SJCRH30 (cell line): ENCODE results near the gene PAPOLA. TPM values are rescaled to one million over a fixed set of nuclear protein-coding genes. Genes with fewer than 3 reads are reported as not detected.
"Not testable (repeated sequence)": the region's sequence is repeated elsewhere in the genome, so short reads cannot be mapped to it uniquely, and the experiment has no call there.

ENCODE experiments used
- DNase-seq, 2 experiments: peaks; one replicate each; pipeline ENCODE4 v3.0.0-alpha.2; 2015 to 2020
- H3K27ac ChIP-seq: fragments of 250-450 bp; sonication (Bioruptor Pico); 2 replicates; pipeline ENCODE4 v1.5.1; 2020; ENCODE audit warnings: mild to moderate bottlenecking, moderate library complexity
- H3K27me3 ChIP-seq: fragments of 250-450 bp; sonication (Bioruptor Pico); 2 replicates; pipeline ENCODE4 v1.5.1; 2020; ENCODE audit warnings: mild to moderate bottlenecking, moderate library complexity
- H3K36me3 ChIP-seq: fragments of 250-450 bp; sonication (Bioruptor Pico); 2 replicates; pipeline ENCODE4 v1.5.1; 2020; ENCODE audit warnings: mild to moderate bottlenecking, moderate library complexity
- H3K4me1 ChIP-seq: fragments of 250-450 bp; sonication (Bioruptor Pico); 2 replicates; pipeline ENCODE4 v1.5.1; 2020; ENCODE audit warnings: mild to moderate bottlenecking, moderate library complexity
- H3K4me3 ChIP-seq: fragments of 250-450 bp; sonication (Bioruptor Pico); 2 replicates; pipeline ENCODE4 v1.5.1; 2020; ENCODE audit warnings: mild to moderate bottlenecking, moderate library complexity
- H3K9me3 ChIP-seq: fragments of 250-450 bp; sonication (Bioruptor Pico); replicated peaks from 2 replicates; pipeline ENCODE4 v1.5.1; 2020; ENCODE audit warnings: mild to moderate bottlenecking, moderate library complexity
- total RNA-seq: library from RNA; depleted of rRNA; stranded (reverse); fragments of >200 nt; shearing (Covaris generic); gene quantifications from 2 replicates; pipeline ENCODE4 v1.2.3, GENCODE V29; 2014

Gene PAPOLA
- total RNA-seq, 1 experiment from 2014 or later, result 177 TPM

GRCh38 chr14:96486705-96487104 lies 15.5 kb upstream of the PAPOLA start:
- H3K36me3 ChIP-seq, result no peaks in the 10 kb centered on the region

GRCh38 chr14:96489327-96489726 lies 12.9 kb upstream of the PAPOLA start:
- Histone ChIP-seq H3K36me3 (no peaks in the 10 kb centered on the region), H3K27me3 (no peaks in the 10 kb centered on the region), H3K27ac (no peak overlapping the region), H3K4me3 (no peak overlapping the region), H3K4me1 (no peaks in the 10 kb centered on the region), H3K9me3 (no peaks in the 10 kb centered on the region)
- no peak for DNase-seq

More at GRCh38 chr14:96486705-96487104, 15.5 kb upstream of the PAPOLA start:
- no peak for DNase-seq
- Histone ChIP-seq H3K27me3 (no peaks in the 10 kb centered on the region), H3K9me3 (no peaks in the 10 kb centered on the region), H3K27ac (no peak overlapping the region), H3K4me3 (no peak overlapping the region), H3K4me1 (no peaks in the 10 kb centered on the region)

- no peaks in the 10 kb centered on the region for H3K4me1 ChIP-seq
- H3K4me3 ChIP-seq, result no peak overlapping the region
- H3K27me3 ChIP-seq, result no peaks in the 10 kb centered on the region
- H3K27ac ChIP-seq, result no peak overlapping the region
- no peaks in the 10 kb centered on the region for H3K9me3 ChIP-seq
- DNase-seq, result no peak
- no peaks in the 10 kb centered on the region for H3K36me3 ChIP-seq
Measured at GRCh38 chr14:96493178-96493577, 9.0 kb upstream of the PAPOLA start.

DNA sequence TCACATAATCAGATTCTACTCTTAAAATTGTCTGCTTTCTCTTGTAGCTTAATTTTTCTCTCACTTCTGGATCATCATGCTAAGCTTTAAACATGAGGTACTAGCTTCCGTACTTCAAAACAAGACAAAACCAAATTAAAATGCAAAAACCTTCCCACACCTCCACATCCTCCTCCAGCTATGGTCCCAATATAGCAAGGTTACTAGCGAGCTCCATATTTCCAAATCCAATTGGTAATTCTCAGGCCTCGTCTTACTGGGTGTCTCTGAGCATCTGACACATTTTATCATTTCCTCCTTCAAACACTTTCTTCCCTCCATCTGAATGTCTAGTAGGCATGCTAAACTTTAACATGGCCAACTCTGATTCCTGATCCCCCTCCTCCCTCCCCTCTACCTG lies 7.9 kb upstream of the PAPOLA start:
- H3K27ac ChIP-seq, result no peak overlapping the region

DNA sequence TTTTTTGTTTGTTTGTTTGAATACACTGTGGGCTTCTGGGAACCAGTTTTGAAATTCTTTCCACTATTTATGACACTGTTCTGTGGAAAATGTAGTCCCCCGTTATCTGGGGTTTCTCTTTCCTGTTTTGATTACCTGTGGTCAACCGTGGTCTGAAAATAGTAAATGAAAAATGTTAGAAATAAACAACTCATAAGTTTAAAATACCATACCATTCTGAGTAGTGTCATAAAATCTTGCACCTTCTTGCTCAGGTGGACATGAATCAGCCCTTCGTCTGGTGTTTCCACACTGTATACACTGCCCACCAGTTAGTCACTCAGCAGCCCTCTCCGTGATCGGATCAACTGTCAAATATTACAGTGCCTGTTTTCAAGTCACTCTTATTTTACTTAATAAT lies 5.1 kb upstream of the PAPOLA start:
- Histone ChIP-seq H3K27ac (no peak overlapping the region), H3K27me3 (no peaks in the 10 kb centered on the region), H3K4me1 (0 out of 2 replicates have a peak, but pooled peaks cover 4% of the 10 kb centered on the region), H3K36me3 (no peaks in the 10 kb centered on the region), H3K4me3 (no peak overlapping the region), H3K9me3 (no peaks in the 10 kb centered on the region)
- DNase-seq, result no peak

More for the DNA sequence above, 7.9 kb upstream of the PAPOLA start:
- no peak for DNase-seq
- no peaks in the 10 kb centered on the region for H3K27me3 ChIP-seq
- no peak overlapping the region for H3K4me3 ChIP-seq
- no peaks in the 10 kb centered on the region for H3K4me1 ChIP-seq
- H3K9me3 ChIP-seq, result no peaks in the 10 kb centered on the region
- H3K36me3 ChIP-seq, result no peaks in the 10 kb centered on the region

GRCh38 chr14:96497586-96497985 lies 4.6 kb upstream of the PAPOLA start:
- Histone ChIP-seq H3K36me3 (no peaks in the 10 kb centered on the region), H3K27ac (no peak overlapping the region), H3K4me1 (0 out of 2 replicates have a peak, but pooled peaks cover 4% of the 10 kb centered on the region), H3K4me3 (no peak overlapping the region), H3K27me3 (no peaks in the 10 kb centered on the region), H3K9me3 (no peaks in the 10 kb centered on the region)
- no peak for DNase-seq

- peak overlapping the region; percentile 91 for H3K4me3 ChIP-seq
- H3K27me3 ChIP-seq, result no peaks in the 10 kb centered on the region
- H3K36me3 ChIP-seq, result no peaks in the 10 kb centered on the region; the same call in 1 of the 2 replicates
- 0 out of 2 replicates have a peak, but pooled peaks cover 4% of the 10 kb centered on the region for H3K4me1 ChIP-seq
- no peak for DNase-seq
- H3K9me3 ChIP-seq, result no peaks in the 10 kb centered on the region
- peak overlapping the region; percentile 93 for H3K27ac ChIP-seq
Measured at GRCh38 chr14:96501217-96501739, 904 bp upstream of the PAPOLA start.

DNA sequence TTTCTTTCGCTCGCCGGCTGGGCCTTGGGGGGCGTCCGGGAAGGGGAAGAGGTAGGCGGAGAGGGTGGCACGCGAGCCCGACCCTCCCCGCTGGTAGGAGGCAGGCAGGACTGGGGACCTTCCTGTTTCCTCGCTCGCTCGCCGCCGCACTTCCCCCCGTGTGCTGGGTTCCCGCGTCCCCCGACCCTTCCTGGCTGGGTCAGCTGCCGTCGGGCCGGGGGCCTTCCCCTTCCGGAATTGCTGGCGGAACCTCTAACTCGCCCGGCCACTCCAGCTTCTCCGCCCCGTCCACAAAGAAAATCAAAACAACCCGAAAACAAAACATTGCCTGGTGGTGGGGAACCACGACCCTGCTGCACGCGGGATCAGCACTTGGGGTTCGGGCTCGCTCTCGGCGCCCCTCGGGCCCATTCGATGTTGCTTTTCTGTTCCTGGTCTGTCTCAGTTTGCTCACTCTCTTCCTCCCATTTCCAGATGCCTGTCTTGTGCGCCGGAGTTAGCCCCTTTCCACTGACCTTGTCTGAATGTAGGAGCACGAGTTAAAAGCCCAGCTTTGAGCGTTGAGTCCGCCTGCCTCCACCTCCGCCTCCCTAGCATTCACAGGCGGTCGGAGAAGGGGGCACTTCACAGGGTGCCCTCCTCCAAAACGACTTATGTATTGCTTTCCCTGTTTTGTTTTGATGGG lies 581 bp downstream of the PAPOLA start:
- peak overlapping the region; percentile 91 for H3K4me3 ChIP-seq
- no peaks in the 10 kb centered on the region for H3K9me3 ChIP-seq
- no peaks in the 10 kb centered on the region; the same call in 1 of the 2 replicates for H3K36me3 ChIP-seq
- peak; percentile 53 to 62 for DNase-seq
- no peaks in the 10 kb centered on the region for H3K27me3 ChIP-seq
- H3K4me1 ChIP-seq, result 0 out of 2 replicates have a peak, but pooled peaks cover 4% of the 10 kb centered on the region
- H3K27ac ChIP-seq, result peak overlapping the region; percentile 93

DNA sequence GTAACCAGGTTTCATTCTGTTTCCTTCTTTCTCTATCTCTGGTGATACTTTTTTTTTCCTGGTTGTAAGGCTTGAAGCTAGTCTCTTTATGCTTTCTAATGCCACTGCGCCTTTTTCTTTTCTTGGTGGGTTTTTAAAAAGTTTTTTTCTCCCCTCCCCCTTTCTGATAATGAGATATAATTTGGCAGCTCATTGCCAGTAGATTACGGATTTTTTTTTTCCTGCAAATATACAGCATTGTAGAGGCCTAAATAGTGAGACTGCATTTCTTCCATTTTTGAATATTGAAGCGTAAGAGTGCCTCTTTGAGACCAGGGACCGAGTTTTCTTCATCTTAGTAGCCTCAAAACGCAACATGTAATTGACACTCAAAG lies 1.1 kb downstream of the PAPOLA start:
- H3K27ac ChIP-seq, result peak overlapping the region; percentile 93; the same call in 1 of the 2 replicates
- H3K4me3 ChIP-seq, result peak overlapping the region; percentile 91
- 0 out of 2 replicates have a peak, but pooled peaks cover 4% of the 10 kb centered on the region for H3K4me1 ChIP-seq
- no peaks in the 10 kb centered on the region; the same call in 1 of the 2 replicates for H3K36me3 ChIP-seq
- no peaks in the 10 kb centered on the region for H3K27me3 ChIP-seq
- DNase-seq, result no peak
- H3K9me3 ChIP-seq, result no peaks in the 10 kb centered on the region

DNA sequence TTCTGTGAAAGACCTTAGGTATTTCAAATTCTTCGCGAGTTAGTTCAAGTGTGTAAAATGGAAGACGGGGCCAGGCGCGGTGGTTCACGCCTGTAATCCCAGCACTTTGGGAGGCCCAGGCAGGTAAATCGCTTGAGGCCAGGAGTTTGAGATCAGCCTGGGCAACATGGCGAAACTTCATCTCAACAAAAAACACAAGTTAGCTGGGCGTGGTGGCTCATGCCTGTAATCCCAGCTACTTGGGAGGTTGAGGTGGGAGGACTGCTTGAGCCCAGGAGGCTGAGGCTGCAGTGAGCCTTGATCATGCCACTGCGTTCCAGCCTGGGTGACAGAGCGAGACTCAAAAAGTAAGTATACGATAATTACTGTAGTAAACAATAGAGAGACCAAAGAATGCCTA lies 2.2 kb downstream of the PAPOLA start:
- H3K9me3 ChIP-seq, H3K4me1 ChIP-seq, H3K4me3 ChIP-seq, H3K27ac ChIP-seq, H3K27me3 ChIP-seq, DNase-seq, H3K36me3 ChIP-seq: not testable (repeated sequence)

DNA sequence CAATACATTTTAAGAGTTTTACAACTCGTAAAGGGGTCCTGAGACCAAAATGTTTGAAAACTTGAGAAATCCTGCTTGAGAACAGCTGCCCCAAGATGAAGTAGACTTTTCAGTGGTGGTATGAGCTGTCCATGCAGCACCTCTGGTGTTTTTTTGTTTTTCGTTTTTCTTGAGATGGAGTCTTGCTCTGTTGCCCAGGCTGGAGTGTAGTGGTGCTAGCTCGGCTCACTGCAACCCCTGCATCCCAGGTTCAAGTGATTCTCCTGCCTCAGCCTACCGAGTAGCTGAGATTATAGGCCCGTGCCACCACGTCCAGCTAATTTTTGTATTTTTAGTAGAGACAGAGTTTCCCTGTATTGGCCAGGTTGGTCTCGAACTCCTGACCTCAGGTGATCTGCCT lies 5.5 kb downstream of the PAPOLA start:
- Histone ChIP-seq H3K9me3 (no peaks in the 10 kb centered on the region), H3K4me3 (no peak overlapping the region), H3K36me3 (no peaks in the 10 kb centered on the region; the same call in 1 of the 2 replicates), H3K27me3 (no peaks in the 10 kb centered on the region), H3K27ac (no peak overlapping the region), H3K4me1 (0 out of 2 replicates have a peak, but pooled peaks cover 2% of the 10 kb centered on the region)
- DNase-seq, result no peak

- Histone ChIP-seq H3K4me3 (no peak overlapping the region), H3K27ac (no peak overlapping the region), H3K36me3 (no peaks in the 10 kb centered on the region; the same call in 1 of the 2 replicates), H3K27me3 (no peaks in the 10 kb centered on the region), H3K9me3 (no peaks in the 10 kb centered on the region), H3K4me1 (0 out of 2 replicates have a peak, but pooled peaks cover 2% of the 10 kb centered on the region)
- no peak for DNase-seq
Measured at GRCh38 chr14:96508900-96509299, 6.7 kb downstream of the PAPOLA start.

GRCh38 chr14:96509457-96510090 lies 7.4 kb downstream of the PAPOLA start:
- DNase-seq, result no peak
- Histone ChIP-seq H3K4me1 (0 out of 2 replicates have a peak, but pooled peaks cover 2% of the 10 kb centered on the region), H3K4me3 (no peak overlapping the region), H3K36me3 (no peaks in the 10 kb centered on the region; the same call in 1 of the 2 replicates), H3K9me3 (no peaks in the 10 kb centered on the region), H3K27ac (no peak overlapping the region), H3K27me3 (no peaks in the 10 kb centered on the region)

GRCh38 chr14:96511146-96511545 lies 9.0 kb downstream of the PAPOLA start:
- H3K27me3 ChIP-seq, result no peaks in the 10 kb centered on the region
- H3K36me3 ChIP-seq, result no peaks in the 10 kb centered on the region; the same call in 1 of the 2 replicates
- H3K9me3 ChIP-seq, result no peaks in the 10 kb centered on the region
- DNase-seq, result no peak
- H3K4me3 ChIP-seq, result no peak overlapping the region
- H3K4me1 ChIP-seq, result 0 out of 2 replicates have a peak, but pooled peaks cover 2% of the 10 kb centered on the region
- no peak overlapping the region for H3K27ac ChIP-seq

DNA sequence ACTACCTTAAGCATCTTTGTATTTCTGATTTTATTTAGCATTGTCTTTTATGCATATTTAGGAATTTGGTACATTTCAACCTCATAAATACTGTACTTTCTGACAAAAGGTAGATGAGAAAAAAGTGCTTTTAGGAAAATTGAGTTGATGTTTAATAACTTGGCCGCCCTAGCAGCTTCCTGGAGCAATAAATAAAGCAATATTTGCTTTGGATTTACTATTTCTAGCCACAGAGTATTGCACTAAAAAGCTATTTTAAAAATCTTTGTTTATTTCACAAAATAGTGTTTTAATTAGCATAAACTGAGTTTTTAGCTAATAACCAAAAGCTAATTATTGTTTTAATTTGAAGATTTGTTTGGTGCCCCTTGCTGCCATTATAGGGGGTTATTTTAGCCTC lies 9.5 kb downstream of the PAPOLA start:
- Histone ChIP-seq H3K4me1 (0 out of 2 replicates have a peak, but pooled peaks cover 2% of the 10 kb centered on the region), H3K9me3 (no peaks in the 10 kb centered on the region), H3K36me3 (no peaks in the 10 kb centered on the region), H3K27me3 (no peaks in the 10 kb centered on the region), H3K4me3 (no peak overlapping the region), H3K27ac (no peak overlapping the region)
- no peak for DNase-seq
